Measurements from ENCODE around the gene ATP2B3. TPM values are rescaled to one million over a fixed set of nuclear protein-coding genes. Genes with fewer than 3 reads are reported as not detected.

The ATP2B3 gene
- total RNA-seq, 1 experiment from 2014 or later = not detected

GRCh38 chrX:153562546-153562945 lies 45.1 kb downstream of the ATP2B3 start:
- Mint-ChIP-seq H3K9me3 (ENCODE audit: unreplicated experiment) (no peaks in the 10 kb centered on the region), H3K4me3 (ENCODE audit: unreplicated experiment) (no peak overlapping the region), H3K27me3 (ENCODE audit: insufficient read depth, unreplicated experiment) (no peaks in the 10 kb centered on the region), H3K27ac (ENCODE audit: low read depth, unreplicated experiment) (no peak overlapping the region), H3K36me3 (ENCODE audit: insufficient read depth, unreplicated experiment) (no peaks in the 10 kb centered on the region), H3K4me1 (ENCODE audit: insufficient read depth, unreplicated experiment) (no peaks in the 10 kb centered on the region)
- no peak for DNase-seq (ENCODE audit: unreplicated experiment)
- TF ChIP-seq CTCF (IDR thresholded peaks at IDR 0.05; ENCODE audit: unreplicated experiment) = no peak
- ChIA-PET CTCF (interaction anchor here (0.5 kb wide), 1 partner anchor 30 kb away, joined by 3 read pairs; no protein-coding TSS in a partner anchor), POLR2A (interaction anchor here (0.7 kb wide), 1 partner anchor 17 kb away, joined by 3 read pairs; no protein-coding TSS in a partner anchor)
- intact Hi-C loops (cut with micrococcal nuclease) = no loop called here
- BruUV-seq (replicated peaks) = no TSS peak

GRCh38 chrX:153564047-153564606 lies 46.7 kb downstream of the ATP2B3 start:
- CTCF ChIA-PET = interaction anchor here (0.6 to 1.5 kb wide), 6 partner anchors 8 to 445 kb away, joined by 3 to 5 read pairs (median 4); no protein-coding TSS in a partner anchor
- BruUV-seq (replicated peaks) = no TSS peak

GRCh38 chrX:153565996-153566580 lies 48.6 kb downstream of the ATP2B3 start:
- CTCF ChIA-PET = interaction anchor here (0.6 kb wide), 1 partner anchor 9 kb away, joined by 3 read pairs; no protein-coding TSS in a partner anchor
- H3K27me3 Mint-ChIP-seq (ENCODE audit: insufficient read depth, unreplicated experiment) = no peaks in the 10 kb centered on the region
- TF ChIP-seq CTCF (IDR thresholded peaks at IDR 0.05; ENCODE audit: unreplicated experiment) = no peak
- H3K4me1 Mint-ChIP-seq (ENCODE audit: insufficient read depth, unreplicated experiment) = no peaks in the 10 kb centered on the region
- intact Hi-C loops (cut with micrococcal nuclease) = no loop called here
- no peak for DNase-seq (ENCODE audit: unreplicated experiment)
- no peaks in the 10 kb centered on the region for H3K9me3 Mint-ChIP-seq (ENCODE audit: unreplicated experiment)
- H3K36me3 Mint-ChIP-seq (ENCODE audit: insufficient read depth, unreplicated experiment) = no peaks in the 10 kb centered on the region
- no peak overlapping the region for H3K27ac Mint-ChIP-seq (ENCODE audit: low read depth, unreplicated experiment)
- POLR2A ChIA-PET = no interaction called here
- no TSS peak for BruUV-seq (replicated peaks)
- no peak overlapping the region for H3K4me3 Mint-ChIP-seq (ENCODE audit: unreplicated experiment)

More at GRCh38 chrX:153564047-153564606, 46.7 kb downstream of the ATP2B3 start:
- POLR2A ChIA-PET = no interaction called here
- H3K27ac Mint-ChIP-seq (ENCODE audit: low read depth, unreplicated experiment) = no peak overlapping the region
- no peaks in the 10 kb centered on the region for H3K4me1 Mint-ChIP-seq (ENCODE audit: insufficient read depth, unreplicated experiment)
- H3K9me3 Mint-ChIP-seq (ENCODE audit: unreplicated experiment) = no peaks in the 10 kb centered on the region
- H3K36me3 Mint-ChIP-seq (ENCODE audit: insufficient read depth, unreplicated experiment) = no peaks in the 10 kb centered on the region
- no peaks in the 10 kb centered on the region for H3K27me3 Mint-ChIP-seq (ENCODE audit: insufficient read depth, unreplicated experiment)
- no peak for DNase-seq (ENCODE audit: unreplicated experiment)
- intact Hi-C loops (cut with micrococcal nuclease) = no loop called here
- no peak for TF ChIP-seq CTCF (IDR thresholded peaks at IDR 0.05; ENCODE audit: unreplicated experiment)
- H3K4me3 Mint-ChIP-seq (ENCODE audit: unreplicated experiment) = no peak overlapping the region

GRCh38 chrX:153568451-153569011 lies 51.1 kb downstream of the ATP2B3 start:
- Mint-ChIP-seq H3K27me3 (ENCODE audit: insufficient read depth, unreplicated experiment) (no peaks in the 10 kb centered on the region), H3K36me3 (ENCODE audit: insufficient read depth, unreplicated experiment) (no peaks in the 10 kb centered on the region), H3K9me3 (ENCODE audit: unreplicated experiment) (no peaks in the 10 kb centered on the region), H3K4me3 (ENCODE audit: unreplicated experiment) (no peak overlapping the region), H3K27ac (ENCODE audit: low read depth, unreplicated experiment) (no peak overlapping the region), H3K4me1 (ENCODE audit: insufficient read depth, unreplicated experiment) (no peaks in the 10 kb centered on the region)
- no TSS peak for BruUV-seq (replicated peaks)
- CTCF ChIA-PET = interaction anchor here (0.6 kb wide), 1 partner anchor 10 kb away, joined by 3 read pairs; no protein-coding TSS in a partner anchor
- no peak for DNase-seq (ENCODE audit: unreplicated experiment)
- TF ChIP-seq CTCF (IDR thresholded peaks at IDR 0.05; ENCODE audit: unreplicated experiment) = no peak
- intact Hi-C loops (cut with micrococcal nuclease) = no loop called here
- POLR2A ChIA-PET = no interaction called here
